IPS-20b (cell line): Measurements from ENCODE around the gene CHST13.
"Not testable (repeated sequence)": the region's sequence is repeated elsewhere in the genome, so short reads cannot be mapped to it uniquely, and the experiment has no call there.

Experiments used
- H3K27ac ChIP-seq: one replicate; pipeline ENCODE4 v1.5.1; 2013; ENCODE audit warnings: low read length
- H3K27me3 ChIP-seq: 2 replicates; pipeline ENCODE4 v1.6.1; 2013; ENCODE audit warnings: mild to moderate bottlenecking, low read length, inconsistent platforms; ENCODE audit not compliant: insufficient read depth
- H3K36me3 ChIP-seq: 2 replicates; pipeline ENCODE4 v1.6.1; 2013; ENCODE audit warnings: low read depth, mild to moderate bottlenecking, inconsistent platforms, low read length, moderate library complexity; ENCODE audit not compliant: insufficient read depth
- H3K4me1 ChIP-seq: 2 replicates; pipeline ENCODE4 v1.6.1; 2013; ENCODE audit warnings: mild to moderate bottlenecking, control low read depth, inconsistent platforms, low read length, moderate library complexity; ENCODE audit not compliant: insufficient read depth
- H3K4me3 ChIP-seq: 2 replicates; pipeline ENCODE4 v1.5.1; 2013; ENCODE audit warnings: mild to moderate bottlenecking, low read length, inconsistent platforms
- H3K9ac ChIP-seq: 2 replicates; pipeline ENCODE4 v1.6.1; 2013; ENCODE audit warnings: low read depth, mild to moderate bottlenecking, inconsistent platforms, low read length, moderate library complexity
- H3K9me3 ChIP-seq: 2 replicates; pipeline ENCODE4 v1.6.1; 2013; ENCODE audit warnings: mild to moderate bottlenecking, low read depth, low read length, inconsistent platforms; ENCODE audit not compliant: insufficient read depth

CHST13 gene

GRCh38 chr3:126531051-126531330 lies 7.0 kb downstream of the CHST13 start:
- Histone ChIP-seq H3K36me3 (no peaks in the 10 kb centered on the region), H3K9ac (no peak overlapping the region), H3K4me1 (no peaks in the 10 kb centered on the region), H3K27ac (no peak overlapping the region), H3K4me3 (no peak overlapping the region), H3K27me3 (peaks cover 13% of the 10 kb centered on the region; the same call in 1 of the 2 replicates), H3K9me3 (no peaks in the 10 kb centered on the region)

- Histone ChIP-seq H3K9ac (no peak overlapping the region; the same call in 1 of the 2 replicates), H3K4me3 (no peak overlapping the region), H3K36me3 (no peaks in the 10 kb centered on the region), H3K27me3 (peaks cover 12% of the 10 kb centered on the region; the same call in 1 of the 2 replicates), H3K4me1 (no peaks in the 10 kb centered on the region), H3K9me3 (no peaks in the 10 kb centered on the region), H3K27ac (no peak overlapping the region)
Observed at GRCh38 chr3:126533506-126533905, 9.6 kb downstream of the CHST13 start.

GRCh38 chr3:126534716-126535115 lies 10.8 kb downstream of the CHST13 start:
- H3K9ac ChIP-seq, H3K27ac ChIP-seq, H3K4me1 ChIP-seq, H3K36me3 ChIP-seq, H3K9me3 ChIP-seq, H3K4me3 ChIP-seq: not testable (repeated sequence)
- H3K27me3 ChIP-seq: peaks cover 12% of the 10 kb centered on the region; the same call in 1 of the 2 replicates

- Histone ChIP-seq H3K27me3 (peaks cover 12% of the 10 kb centered on the region; the same call in 1 of the 2 replicates), H3K9ac (no peak overlapping the region), H3K36me3 (no peaks in the 10 kb centered on the region), H3K27ac (no peak overlapping the region), H3K9me3 (no peaks in the 10 kb centered on the region), H3K4me3 (no peak overlapping the region), H3K4me1 (no peaks in the 10 kb centered on the region)
Observed at GRCh38 chr3:126535636-126536035, 11.7 kb downstream of the CHST13 start.

- H3K36me3 ChIP-seq: no peaks in the 10 kb centered on the region
- H3K9ac ChIP-seq: no peak overlapping the region
- no peaks in the 10 kb centered on the region for H3K9me3 ChIP-seq
- no peak overlapping the region for H3K27ac ChIP-seq
- H3K27me3 ChIP-seq: peaks cover 12% of the 10 kb centered on the region; the same call in 1 of the 2 replicates
- no peak overlapping the region for H3K4me3 ChIP-seq
- H3K4me1 ChIP-seq: no peaks in the 10 kb centered on the region
Observed at GRCh38 chr3:126536126-126536525, 12.2 kb downstream of the CHST13 start.

- Histone ChIP-seq H3K27me3 (peaks cover 12% of the 10 kb centered on the region; the same call in 1 of the 2 replicates), H3K4me1 (no peaks in the 10 kb centered on the region), H3K4me3 (no peak overlapping the region), H3K27ac (no peak overlapping the region), H3K9me3 (no peaks in the 10 kb centered on the region), H3K36me3 (no peaks in the 10 kb centered on the region), H3K9ac (no peak overlapping the region)
Observed at GRCh38 chr3:126537116-126537729, 13.3 kb downstream of the CHST13 start.

- Histone ChIP-seq H3K4me1 (no peaks in the 10 kb centered on the region), H3K27ac (no peak overlapping the region), H3K4me3 (no peak overlapping the region)
Observed at GRCh38 chr3:126537730-126538281, 13.9 kb downstream of the CHST13 start.

GRCh38 chr3:126538316-126538715 lies 14.4 kb downstream of the CHST13 start:
- Histone ChIP-seq H3K4me3 (no peak overlapping the region), H3K36me3 (no peaks in the 10 kb centered on the region), H3K4me1 (no peaks in the 10 kb centered on the region), H3K9me3 (no peaks in the 10 kb centered on the region), H3K9ac (no peak overlapping the region), H3K27me3 (peaks cover 8% of the 10 kb centered on the region; the same call in 1 of the 2 replicates), H3K27ac (no peak overlapping the region)

More at GRCh38 chr3:126537730-126538281, 13.9 kb downstream of the CHST13 start:
- Histone ChIP-seq H3K9me3 (no peaks in the 10 kb centered on the region), H3K9ac (no peak overlapping the region), H3K36me3 (no peaks in the 10 kb centered on the region), H3K27me3 (peaks cover 12% of the 10 kb centered on the region; the same call in 1 of the 2 replicates)

GRCh38 chr3:126538966-126539365 lies 15.0 kb downstream of the CHST13 start:
- H3K4me3 ChIP-seq: no peak overlapping the region
- no peaks in the 10 kb centered on the region for H3K9me3 ChIP-seq
- H3K4me1 ChIP-seq: no peaks in the 10 kb centered on the region
- no peak overlapping the region for H3K27ac ChIP-seq
- H3K27me3 ChIP-seq: peaks cover 1% of the 10 kb centered on the region; the same call in 1 of the 2 replicates
- no peaks in the 10 kb centered on the region for H3K36me3 ChIP-seq
- H3K9ac ChIP-seq: no peak overlapping the region

- Histone ChIP-seq H3K27ac (no peak overlapping the region), H3K36me3 (no peaks in the 10 kb centered on the region), H3K4me3 (no peak overlapping the region), H3K9ac (no peak overlapping the region), H3K27me3 (no peaks in the 10 kb centered on the region), H3K9me3 (no peaks in the 10 kb centered on the region), H3K4me1 (no peaks in the 10 kb centered on the region)
Observed at GRCh38 chr3:126539558-126540250, 15.7 kb downstream of the CHST13 start.

GRCh38 chr3:126540342-126540849 lies 16.4 kb downstream of the CHST13 start:
- Histone ChIP-seq H3K27me3 (no peaks in the 10 kb centered on the region), H3K9me3 (no peaks in the 10 kb centered on the region), H3K36me3 (no peaks in the 10 kb centered on the region), H3K27ac (no peak overlapping the region), H3K9ac (no peak overlapping the region), H3K4me3 (no peak overlapping the region), H3K4me1 (no peaks in the 10 kb centered on the region)
